Adrenal gland (tissue), 12 donors: ENCODE measurements around the gene CGN. TPM values are rescaled to one million over a fixed set of nuclear protein-coding genes. Genes with fewer than 3 reads are reported as not detected.

Experiments used
- DNase-seq, 7 donors: peaks; one replicate each; pipeline ENCODE4 v3.0.0-alpha.2; 2019 to 2020
- H3K27ac ChIP-seq, 5 donors: fragments of 200-600 bp; sonication (generic) in 4 of 5; 1 replicate in 3 of 5; 2 replicates in 2 of 5; pipeline versions ENCODE4 v1.5.1 to v1.8.0; 2016 to 2020; ENCODE audit warnings: mild to moderate bottlenecking in 1 of 5
- H3K27me3 ChIP-seq: fragments of 200-600 bp; 2 replicates; pipeline ENCODE4 v1.8.0; 2021
- H3K36me3 ChIP-seq, 2 donors: fragments of 200-600 bp; replicated peaks in 1 of 2; 1 replicate in 1 of 2; 2 replicates in 1 of 2; pipeline versions ENCODE4 v1.5.1 to v1.8.0; 2018 to 2022
- H3K4me1 ChIP-seq, 2 donors: fragments of 200-600 bp; replicated peaks in 1 of 2; 1 replicate in 1 of 2; 2 replicates in 1 of 2; pipeline versions ENCODE4 v1.5.1 to v1.8.0; 2018 to 2021
- H3K4me3 ChIP-seq, 4 donors: fragments of 200-600 bp; sonication (generic) in 3 of 4; one replicate each; pipeline ENCODE4 v1.5.1; 2016 to 2018
- H3K9me3 ChIP-seq, 3 donors: fragments of 200-600 bp; sonication (generic) in 1 of 3; replicated peaks in 1 of 3; 1 replicate in 2 of 3; 2 replicates in 1 of 3; pipeline versions ENCODE4 v1.5.1 to v1.8.0; 2016 to 2021
- CTCF ChIP-seq, 6 experiments: fragments of 450-650 bp in 4 of 6; fragments of 200-600 bp in 2 of 6; sonication (generic) in 1 of 6; IDR thresholded peaks; 1 replicate in 5 of 6; 2 replicates in 1 of 6; pipeline versions ENCODE4 v1.5.1 to v1.8.0; 2016 to 2021; ENCODE audit warnings: antibody characterized with exemption in 6 of 6, mild to moderate bottlenecking in 2 of 6, moderate library complexity in 1 of 6
- POLR2A ChIP-seq, 2 donors: fragments of 450-650 bp; IDR thresholded peaks; one replicate each; pipeline ENCODE4 v1.6.1; 2017; ENCODE audit warnings: antibody characterized with exemption in 2 of 2, mild to moderate bottlenecking in 2 of 2, moderate library complexity in 1 of 2
- WGBS, 4 donors: extraction: QIAGEN DNeasy Blood & Tissue Kit in 2 of 4; methylation state at CpG; one replicate each; pipeline versions ENCODE4 v1.1.5 to v1.1.7; 2013 to 2017; 5-methylcytosine and 5-hydroxymethylcytosine counted together
- intact Hi-C, 2 donors: fragments of 100-400 bp; cut with DNase I; formaldehyde crosslinking; loops; one replicate each; pipeline versions ENCODE4 v1.14.1 to v1.15.0; 2022 to 2023
- microRNA counts, 2 donors: library from miRNA; unstranded; fragments of <30 nt; microRNA quantifications; one replicate each; lab custom pipeline; 2016
- microRNA-seq, 3 donors: library from miRNA; unstranded; fragments of <30 nt; microRNA quantifications; one replicate each; pipeline ENCODE4, GENCODE V29; 2017 to 2020
- polyA plus RNA-seq, 3 donors: library from polyadenylated mRNA; stranded (reverse); fragments of 200-250 nt in 2 of 3; fragments of 350-450 nt in 1 of 3; fragmentation: Illumina TruSeq in 1 of 3; extraction: RNeasy Lipid Tissue Mini Kit (QIAGEN cat#74804) in 1 of 3; gene quantifications; one replicate each; pipeline ENCODE4 v1.2.3, GENCODE V29; 2013 to 2014
- small RNA-seq, 2 donors: library from RNA; depleted of rRNA; stranded (forward); fragments of <200 nt; gene quantifications; one replicate each; pipeline ENCODE3, GENCODE V24; 2016
- total RNA-seq, 9 donors: library from RNA; depleted of rRNA in 4 of 9; stranded (reverse); fragments of >200 nt in 4 of 9; fragments of 120-200 nt in 1 of 9; fragmentation: NEBNext Ultra II Directional in 1 of 9; extraction: Animal tissue kit (Norgen Biotek cat#: 25700) in 1 of 9; gene quantifications; one replicate each; pipeline versions ENCODE4 v1.1.0 to v1.2.4, GENCODE V29; 2013 to 2023
- donor health status: healthy with polysubstance abuse.
- donor health status: Bipolar disorder and iron deficiency.
- donor health status: DM: yes; HTN: yes; CAD: no.
- donor health status: DM: no; HTN: no; CAD: no.
- donor health status: DM: no; HTN: no; CAD: no.
- donor health status: DM: yes; HTN: yes; CAD: no.

Gene CGN
- total and polyA plus RNA-seq, 12 donors = 0.06 to 5.8 (median 0.82) TPM

- intact Hi-C loops = no loop called here
- H3K27me3 ChIP-seq = no peaks in the 10 kb centered on the region
- no peak for TF ChIP-seq POLR2A (IDR thresholded peaks at IDR 0.05)
- TF ChIP-seq CTCF (IDR thresholded peaks at IDR 0.05) = no peak
- no peak for DNase-seq
- H3K4me1 ChIP-seq = no peaks in the 10 kb centered on the region
- H3K9me3 ChIP-seq = no peaks in the 10 kb centered on the region
- 69 to 93% (median 79%) methylated on average over 2 of the region's 2 CpGs for WGBS, 4 donors
- H3K36me3 ChIP-seq = peaks cover 0 to 7% of the 10 kb centered on the region in 2 donors
- H3K4me3 ChIP-seq = no peak overlapping the region
- H3K27ac ChIP-seq = no peak overlapping the region
Observed at GRCh38 chr1:151583796-151584195, 72.6 kb downstream of the CGN start.

GRCh38 chr1:151584278-151584677 is 73.1 kb downstream of the CGN start:
- intact Hi-C loops = no loop called here
- no peak for DNase-seq
- 77 to 89% (median 85%) methylated on average over 6 of the region's 6 CpGs for WGBS, 4 donors
- Histone ChIP-seq H3K36me3 (peaks cover 0 to 3% of the 10 kb centered on the region in 2 donors), H3K4me1 (no peaks in the 10 kb centered on the region), H3K4me3 (no peak overlapping the region), H3K9me3 (no peaks in the 10 kb centered on the region), H3K27me3 (no peaks in the 10 kb centered on the region), H3K27ac (no peak overlapping the region)
- TF ChIP-seq POLR2A (IDR thresholded peaks at IDR 0.05) = no peak
- no peak for TF ChIP-seq CTCF (IDR thresholded peaks at IDR 0.05)

GRCh38 chr1:151584780-151585179 is 73.6 kb downstream of the CGN start:
- peaks cover 0 to 3% of the 10 kb centered on the region in 2 donors for H3K36me3 ChIP-seq
- 79 to 88% (median 83%) methylated on average over 6 to 7 of the region's 7 CpGs for WGBS, 4 donors
- DNase-seq = no peak
- no peaks in the 10 kb centered on the region for H3K4me1 ChIP-seq
- intact Hi-C loops = no loop called here
- H3K9me3 ChIP-seq = no peaks in the 10 kb centered on the region
- no peaks in the 10 kb centered on the region for H3K27me3 ChIP-seq
- no peak overlapping the region for H3K4me3 ChIP-seq
- H3K27ac ChIP-seq = no peak overlapping the region
- TF ChIP-seq POLR2A (IDR thresholded peaks at IDR 0.05) (no peak), CTCF (IDR thresholded peaks at IDR 0.05) (no peak)

GRCh38 chr1:151585622-151586021 is 74.4 kb downstream of the CGN start:
- 0 to 67% (median 25%) methylated on average over 1 of the region's 1 CpG for WGBS, 4 donors
- peaks cover 0 to 3% of the 10 kb centered on the region in 2 donors for H3K36me3 ChIP-seq
- H3K4me3 ChIP-seq = no peak overlapping the region
- no peak for TF ChIP-seq POLR2A (IDR thresholded peaks at IDR 0.05)
- TF ChIP-seq CTCF (IDR thresholded peaks at IDR 0.05) = no peak
- H3K27me3 ChIP-seq = no peaks in the 10 kb centered on the region
- H3K9me3 ChIP-seq = no peaks in the 10 kb centered on the region
- intact Hi-C loops = no loop called here
- DNase-seq = no peak
- no peak overlapping the region for H3K27ac ChIP-seq
- no peaks in the 10 kb centered on the region for H3K4me1 ChIP-seq

MicroRNA genes within 50 kb of the gene (microRNA counts, 767-probe panel; counts per million panel counts)
- 0 counts per million in 2 donors for microRNA hsa-miR-554 (lab: Ali Mortazavi, UCI)

Small RNAs within 50 kb of the gene (microRNA-seq; reads per million reads assigned to microRNA genes)
- 0 reads per million in 3 donors for gene MIR554

Small RNAs within 50 kb of the gene (small RNA-seq; reads per million reads assigned to genes)
- gene MIR554 = 0 reads per million in 2 donors
- gene RF00405 = 0 reads per million in 2 donors

Other genes with a start within 250 kb of the CGN start
- 10 to 100 TPM; 11.1 to 38.3 (median 32.4) TPM for gene ZNF687, start 229.1 kb upstream of the CGN start, total RNA-seq
- gene ZNF687, start 229.1 kb upstream of the CGN start, polyA plus RNA-seq = 10 to 100 TPM in 1 of 3 donors, 1 to 10 TPM in 2; 7.5 to 18.5 (median 9.5) TPM
- gene PI4KB, start 184.0 kb upstream of the CGN start, total RNA-seq = 10 to 100 TPM; 57.7 to 83.5 (median 66.3) TPM
- gene PI4KB, start 184.0 kb upstream of the CGN start, polyA plus RNA-seq = 10 to 100 TPM; 30.8 to 56.6 (median 37.6) TPM
- 10 to 100 TPM; 37.2 to 82.5 (median 57.1) TPM for gene RFX5, start 164.1 kb upstream of the CGN start, total RNA-seq
- gene RFX5, start 164.1 kb upstream of the CGN start, polyA plus RNA-seq = 10 to 100 TPM; 22.6 to 38.0 (median 37.9) TPM
- 10 to 100 TPM; 13.3 to 41.6 (median 34.7) TPM for gene SELENBP1, start 138.7 kb upstream of the CGN start, total RNA-seq
- gene SELENBP1, start 138.7 kb upstream of the CGN start, polyA plus RNA-seq = 10 to 100 TPM; 11.0 to 61.8 (median 32.3) TPM
- 100 to 1,000 TPM; 204 to 634 (median 299) TPM for gene PSMB4, start 111.8 kb upstream of the CGN start, total RNA-seq
- gene PSMB4, start 111.8 kb upstream of the CGN start, polyA plus RNA-seq = 100 to 1,000 TPM; 364 to 544 (median 406) TPM
- 100 to 1,000 TPM in 1 of 9 donors, 10 to 100 TPM in 8; 24.0 to 117 (median 60.8) TPM for gene POGZ, start 51.9 kb upstream of the CGN start, total RNA-seq
- gene POGZ, start 51.9 kb upstream of the CGN start, polyA plus RNA-seq = 10 to 100 TPM; 41.2 to 85.0 (median 63.0) TPM
- gene TUFT1, start 28.9 kb downstream of the CGN start, total RNA-seq = 10 to 100 TPM in 3 of 9 donors, 1 to 10 TPM in 6; 5.5 to 18.5 (median 9.2) TPM
- 10 to 100 TPM in 1 of 3 donors, 1 to 10 TPM in 2; 6.8 to 17.9 (median 9.0) TPM for gene TUFT1, start 28.9 kb downstream of the CGN start, polyA plus RNA-seq
- gene SNX27, start 100.7 kb downstream of the CGN start, total RNA-seq = 10 to 100 TPM; 20.0 to 46.7 (median 32.5) TPM
- gene SNX27, start 100.7 kb downstream of the CGN start, polyA plus RNA-seq = 10 to 100 TPM in 2 of 3 donors, 1 to 10 TPM in 1; 6.0 to 21.8 (median 10.9) TPM
- gene CELF3, start 205.4 kb downstream of the CGN start, total RNA-seq = 1 to 10 TPM in 4 of 9 donors, under 1 TPM in 2, not detected in 3; 0.10 to 9.2 (median 4.5) TPM
- 100 to 1,000 TPM in 1 of 3 donors, 10 to 100 TPM in 1, 1 to 10 TPM in 1; 6.8 to 128 (median 16.1) TPM for gene CELF3, start 205.4 kb downstream of the CGN start, polyA plus RNA-seq
- gene RIIAD1, start 210.1 kb downstream of the CGN start, total RNA-seq = 10 to 100 TPM in 1 of 9 donors, 1 to 10 TPM in 3, under 1 TPM in 1, not detected in 4; 0.44 to 31.3 (median 5.0) TPM
- gene RIIAD1, start 210.1 kb downstream of the CGN start, polyA plus RNA-seq = 1 to 10 TPM; 2.1 to 7.0 (median 6.1) TPM